Breast epithelium (tissue), 3 donors: ENCODE results near the gene BBS4.

Source experiments
- POLR2A ChIP-seq: fragments of 450-650 bp; IDR thresholded peaks from one replicate; pipeline ENCODE4 v1.6.1; 2016; ENCODE audit warnings: antibody characterized with exemption, mild to moderate bottlenecking, moderate library complexity
- POLR2AphosphoS5 ChIP-seq, 3 donors: sonication (generic); formaldehyde crosslinking; IDR thresholded peaks; one replicate each; pipeline ENCODE4 v1.6.1; 2017; ENCODE audit warnings: antibody characterized with exemption in 3 of 3
- TF ChIP-seq, protein P1 (sequence below), 3 donors: fragments of 450-650 bp; IDR thresholded peaks; one replicate each; pipeline ENCODE4 v1.5.1; 2016 to 2017; ENCODE audit warnings: antibody characterized with exemption in 3 of 3, mild to moderate bottlenecking in 3 of 3, moderate library complexity in 3 of 3

DNA sequence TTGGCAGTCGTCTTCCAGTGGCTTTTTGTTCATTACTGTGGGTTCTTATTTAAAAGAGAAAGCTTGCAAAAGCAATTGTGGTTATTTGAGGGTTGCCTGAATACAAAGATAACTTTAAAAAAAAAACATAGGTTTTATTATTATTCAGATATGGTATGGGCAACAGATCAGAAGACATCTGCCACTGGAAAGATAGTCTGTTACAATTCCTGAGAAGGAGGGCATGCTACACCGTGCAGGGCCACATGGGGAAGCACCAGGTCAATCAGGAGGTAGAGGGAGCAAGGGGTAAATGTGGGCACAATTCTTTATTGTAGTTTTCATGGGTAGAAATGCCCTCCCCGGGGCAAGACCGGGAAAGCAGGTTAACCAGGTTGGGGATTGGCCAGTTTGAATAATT lies 46.5 kb downstream of the BBS4 start:
- TF ChIP-seq, protein P1, sequence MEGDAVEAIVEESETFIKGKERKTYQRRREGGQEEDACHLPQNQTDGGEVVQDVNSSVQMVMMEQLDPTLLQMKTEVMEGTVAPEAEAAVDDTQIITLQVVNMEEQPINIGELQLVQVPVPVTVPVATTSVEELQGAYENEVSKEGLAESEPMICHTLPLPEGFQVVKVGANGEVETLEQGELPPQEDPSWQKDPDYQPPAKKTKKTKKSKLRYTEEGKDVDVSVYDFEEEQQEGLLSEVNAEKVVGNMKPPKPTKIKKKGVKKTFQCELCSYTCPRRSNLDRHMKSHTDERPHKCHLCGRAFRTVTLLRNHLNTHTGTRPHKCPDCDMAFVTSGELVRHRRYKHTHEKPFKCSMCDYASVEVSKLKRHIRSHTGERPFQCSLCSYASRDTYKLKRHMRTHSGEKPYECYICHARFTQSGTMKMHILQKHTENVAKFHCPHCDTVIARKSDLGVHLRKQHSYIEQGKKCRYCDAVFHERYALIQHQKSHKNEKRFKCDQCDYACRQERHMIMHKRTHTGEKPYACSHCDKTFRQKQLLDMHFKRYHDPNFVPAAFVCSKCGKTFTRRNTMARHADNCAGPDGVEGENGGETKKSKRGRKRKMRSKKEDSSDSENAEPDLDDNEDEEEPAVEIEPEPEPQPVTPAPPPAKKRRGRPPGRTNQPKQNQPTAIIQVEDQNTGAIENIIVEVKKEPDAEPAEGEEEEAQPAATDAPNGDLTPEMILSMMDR (IDR thresholded peaks at IDR 0.05) = no peak
- TF ChIP-seq POLR2A (no peak), POLR2AphosphoS5 (IDR thresholded peaks at IDR 0.05) (no peak)
